WTC11 (cell line): Measurements from ENCODE around the gene GPLD1. TPM values are rescaled to one million over a fixed set of nuclear protein-coding genes. Genes with fewer than 3 reads are reported as not detected.

Experiments
- ATAC-seq: fragments of 200-7000 bp; cut with Tn5 transposase; 2 replicates; pipeline ENCODE4 v1.10.0; 2021; ENCODE audit warnings: mild to moderate bottlenecking, moderate library complexity
- CTCF ChIA-PET: fragments of 300-600 bp; sonication (Branson Sonifier 250); formaldehyde crosslinking; loops from one replicate; lab custom pipeline; 2021; ENCODE audit warnings: antibody characterized with exemption; lab: Charles Lee
- POLR2A ChIA-PET: fragments of 350-600 bp; sonication (Branson Sonifier 250); formaldehyde crosslinking; loops from one replicate; lab custom pipeline; 2021; ENCODE audit warnings: antibody characterized with exemption; lab: Charles Lee
- DNase-seq: peaks from one replicate; pipeline ENCODE4 v3.0.0; 2021; ENCODE audit warnings: low spot score
- H3K27ac Mint-ChIP-seq: 2 replicates; pipeline ENCODE4 v1.8.0; 2021; ENCODE audit warnings: mixed read lengths
- H3K27me3 Mint-ChIP-seq: 2 replicates; pipeline ENCODE4 v1.8.0; 2021; ENCODE audit warnings: low read depth, mild to moderate bottlenecking, moderate library complexity, mixed read lengths
- H3K36me3 Mint-ChIP-seq: 2 replicates; pipeline ENCODE4 v1.8.0; 2021; ENCODE audit warnings: mixed read lengths
- H3K4me1 Mint-ChIP-seq: 2 replicates; pipeline ENCODE4 v1.8.0; 2022; ENCODE audit warnings: mixed read lengths
- H3K4me3 Mint-ChIP-seq: 2 replicates; pipeline ENCODE4 v1.8.0; 2021; ENCODE audit warnings: mild to moderate bottlenecking, moderate library complexity, mixed read lengths
- H3K9me3 Mint-ChIP-seq: 2 replicates; pipeline ENCODE4 v1.8.0; 2021; ENCODE audit warnings: mixed read lengths
- ATF3 ChIP-seq: sonication (generic); formaldehyde crosslinking; conservative IDR thresholded peaks from 2 replicates; pipeline ENCODE4 v1.8.1; 2022; ENCODE audit warnings: mild to moderate bottlenecking, missing genetic modification reagents
- ATF6 ChIP-seq: sonication (generic); formaldehyde crosslinking; IDR thresholded peaks from 2 replicates; pipeline ENCODE4 v1.8.1; 2023; ENCODE audit warnings: mild to moderate bottlenecking, missing genetic modification reagents
- E2F4 ChIP-seq: sonication (generic); formaldehyde crosslinking; IDR thresholded peaks from 2 replicates; pipeline ENCODE4 v1.8.1; 2022; ENCODE audit warnings: low read depth, mild to moderate bottlenecking, moderate library complexity, missing genetic modification reagents, borderline replicate concordance
- EMX1 ChIP-seq: fragments of 250-450 bp; sonication (Bioruptor Pico); IDR thresholded peaks from 2 replicates; pipeline ENCODE4 v1.8.0; 2021; ENCODE audit warnings: mild to moderate bottlenecking
- FOXK1 ChIP-seq: sonication (generic); formaldehyde crosslinking; IDR thresholded peaks from 2 replicates; pipeline ENCODE4 v1.8.0; 2022; ENCODE audit warnings: mild to moderate bottlenecking, moderate library complexity, missing genetic modification reagents
- HMGA2 ChIP-seq: fragments of 250-450 bp; sonication (Bioruptor Pico); IDR thresholded peaks from 2 replicates; pipeline ENCODE4 v1.4.0; 2021; ENCODE audit warnings: mild to moderate bottlenecking, moderate library complexity
- HMGXB4 ChIP-seq: sonication (generic); formaldehyde crosslinking; IDR thresholded peaks from 2 replicates; pipeline ENCODE4 v1.8.1; 2023; ENCODE audit warnings: mild to moderate bottlenecking, moderate library complexity, missing genetic modification reagents
- KAT7 ChIP-seq: sonication (generic); formaldehyde crosslinking; IDR thresholded peaks from 2 replicates; pipeline ENCODE4 v1.8.1; 2023; ENCODE audit warnings: missing genetic modification reagents, mild to moderate bottlenecking, borderline replicate concordance
- NFE2L1 ChIP-seq: sonication (generic); formaldehyde crosslinking; IDR thresholded peaks from 2 replicates; pipeline ENCODE4 v1.8.1; 2023; ENCODE audit warnings: missing genetic modification reagents
- NR2C2 ChIP-seq: sonication (generic); formaldehyde crosslinking; IDR thresholded peaks from 2 replicates; pipeline ENCODE4 v1.8.0; 2022; ENCODE audit warnings: mild to moderate bottlenecking, missing genetic modification reagents
- PRDM15 ChIP-seq: sonication (generic); formaldehyde crosslinking; IDR thresholded peaks from 2 replicates; pipeline ENCODE4 v1.8.0; 2022; ENCODE audit warnings: missing genetic modification reagents
- PRRX2 ChIP-seq: fragments of 250-450 bp; sonication (Bioruptor Pico); IDR thresholded peaks from 2 replicates; pipeline ENCODE4 v1.8.0; 2021; ENCODE audit warnings: mild to moderate bottlenecking
- RORB ChIP-seq: fragments of 250-450 bp; sonication (Bioruptor Pico); IDR thresholded peaks from 2 replicates; pipeline ENCODE4 v1.9.0; 2021; ENCODE audit warnings: mild to moderate bottlenecking
- SOX15 ChIP-seq: fragments of 250-450 bp; sonication (Bioruptor Pico); IDR thresholded peaks from 2 replicates; pipeline ENCODE4 v1.9.0; 2021; ENCODE audit warnings: mild to moderate bottlenecking
- TEAD1 ChIP-seq: sonication (generic); formaldehyde crosslinking; IDR thresholded peaks from 2 replicates; pipeline ENCODE4 v1.8.0; 2022; ENCODE audit warnings: mild to moderate bottlenecking, missing genetic modification reagents
- TP53 ChIP-seq: sonication (generic); formaldehyde crosslinking; IDR thresholded peaks from 2 replicates; pipeline ENCODE4 v1.8.1; 2023; ENCODE audit warnings: mild to moderate bottlenecking, missing genetic modification reagents
- ZNF121 ChIP-seq: sonication (generic); formaldehyde crosslinking; IDR thresholded peaks from 2 replicates; pipeline ENCODE4 v1.8.0; 2023; ENCODE audit warnings: missing genetic modification reagents
- ZNF232 ChIP-seq: sonication (generic); formaldehyde crosslinking; IDR thresholded peaks from 2 replicates; pipeline ENCODE4 v1.8.0; 2022; ENCODE audit warnings: mild to moderate bottlenecking, missing genetic modification reagents
- ZNF263 ChIP-seq: sonication (generic); formaldehyde crosslinking; IDR thresholded peaks from 2 replicates; pipeline ENCODE4 v1.8.1; 2022; ENCODE audit warnings: low read depth, mild to moderate bottlenecking, moderate library complexity, missing genetic modification reagents
- ZNF416 ChIP-seq: fragments of 250-450 bp; sonication (Bioruptor Pico); IDR thresholded peaks from 2 replicates; pipeline ENCODE4 v1.9.0; 2021; ENCODE audit warnings: mild to moderate bottlenecking, inconsistent platforms
- ZNF671 ChIP-seq: fragments of 250-450 bp; sonication (Bioruptor Pico); IDR thresholded peaks from 2 replicates; pipeline ENCODE4 v1.8.0; 2021; ENCODE audit warnings: mild to moderate bottlenecking
- total RNA-seq: library from RNA; stranded (reverse); gene quantifications from 3 replicates; pipeline ENCODE4 v1.2.3, GENCODE V29; 2021
- TF ChIP-seq, protein P1 (sequence below): sonication (generic); formaldehyde crosslinking; IDR thresholded peaks from 2 replicates; pipeline ENCODE4 v1.8.1; 2022; ENCODE audit warnings: missing genetic modification reagents, borderline replicate concordance
- TF ChIP-seq, protein P2 (sequence below): sonication (generic); formaldehyde crosslinking; IDR thresholded peaks from 2 replicates; pipeline ENCODE4 v1.8.0; 2023; ENCODE audit warnings: missing genetic modification reagents
- TF ChIP-seq, protein P3 (sequence below): fragments of 200-600 bp; IDR thresholded peaks from 2 replicates; pipeline ENCODE4 v1.8.0; 2022; ENCODE audit warnings: antibody characterized with exemption

GPLD1 gene
- total RNA-seq, 1 experiment from 2014 or later, result 8.4 TPM

GRCh38 chr6:24489881-24490280 lies 503 bp upstream of the GPLD1 start:
- Mint-ChIP-seq H3K27ac (no peak overlapping the region), H3K27me3 (peaks cover 15% of the 10 kb centered on the region), H3K4me1 (peaks cover 29% of the 10 kb centered on the region), H3K9me3 (no peaks in the 10 kb centered on the region), H3K36me3 (no peaks in the 10 kb centered on the region), H3K4me3 (no peak overlapping the region)
- ChIA-PET CTCF (no interaction called here), POLR2A (no interaction called here)
- no peak for ATAC-seq
- TF ChIP-seq, protein P1, sequence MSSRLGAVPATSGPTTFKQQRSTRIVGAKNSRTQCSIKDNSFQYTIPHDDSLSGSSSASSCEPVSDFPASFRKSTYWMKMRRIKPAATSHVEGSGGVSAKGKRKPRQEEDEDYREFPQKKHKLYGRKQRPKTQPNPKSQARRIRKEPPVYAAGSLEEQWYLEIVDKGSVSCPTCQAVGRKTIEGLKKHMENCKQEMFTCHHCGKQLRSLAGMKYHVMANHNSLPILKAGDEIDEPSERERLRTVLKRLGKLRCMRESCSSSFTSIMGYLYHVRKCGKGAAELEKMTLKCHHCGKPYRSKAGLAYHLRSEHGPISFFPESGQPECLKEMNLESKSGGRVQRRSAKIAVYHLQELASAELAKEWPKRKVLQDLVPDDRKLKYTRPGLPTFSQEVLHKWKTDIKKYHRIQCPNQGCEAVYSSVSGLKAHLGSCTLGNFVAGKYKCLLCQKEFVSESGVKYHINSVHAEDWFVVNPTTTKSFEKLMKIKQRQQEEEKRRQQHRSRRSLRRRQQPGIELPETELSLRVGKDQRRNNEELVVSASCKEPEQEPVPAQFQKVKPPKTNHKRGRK, result no peak
- TF ChIP-seq FOXK1 (CRISPR knock-in tag) (no peak), PRRX2 (CRISPR knock-in tag) (no peak), HMGA2 (no peak), TEAD1 (CRISPR knock-in tag) (no peak), ATF3 (no peak), EMX1 (CRISPR knock-in tag) (no peak), ZNF671 (no peak), ZNF232 (no peak), HMGXB4 (CRISPR knock-in tag) (no peak)
- no peak for DNase-seq

GRCh38 chr6:24486065-24486464 lies 3.3 kb downstream of the GPLD1 start:
- ChIA-PET POLR2A (no interaction called here), CTCF (interaction anchor here (1.1 kb wide), 1 partner anchor 35 kb away, joined by 3 read pairs; no protein-coding TSS in a partner anchor)
- no peak for DNase-seq
- Mint-ChIP-seq H3K4me3 (no peak overlapping the region), H3K27me3 (no peaks in the 10 kb centered on the region), H3K27ac (no peak overlapping the region), H3K4me1 (peaks cover 5% of the 10 kb centered on the region; the same call in 1 of the 2 replicates), H3K9me3 (no peaks in the 10 kb centered on the region), H3K36me3 (no peaks in the 10 kb centered on the region)
- ATAC-seq, result no peak
- TF ChIP-seq ZNF263 (no peak), KAT7 (CRISPR knock-in tag) (no peak), E2F4 (CRISPR knock-in tag) (no peak), NR2C2 (CRISPR knock-in tag) (no peak), RORB (CRISPR knock-in tag) (no peak), NFE2L1 (CRISPR knock-in tag) (no peak), ZNF416 (CRISPR knock-in tag) (no peak), TEAD1 (CRISPR knock-in tag) (no peak), ATF6 (CRISPR knock-in tag) (no peak), PRRX2 (CRISPR knock-in tag) (no peak), TP53 (no peak), PRDM15 (no peak), ZNF121 (CRISPR knock-in tag) (no peak), SOX15 (CRISPR knock-in tag) (no peak)
- TF ChIP-seq, protein P2, sequence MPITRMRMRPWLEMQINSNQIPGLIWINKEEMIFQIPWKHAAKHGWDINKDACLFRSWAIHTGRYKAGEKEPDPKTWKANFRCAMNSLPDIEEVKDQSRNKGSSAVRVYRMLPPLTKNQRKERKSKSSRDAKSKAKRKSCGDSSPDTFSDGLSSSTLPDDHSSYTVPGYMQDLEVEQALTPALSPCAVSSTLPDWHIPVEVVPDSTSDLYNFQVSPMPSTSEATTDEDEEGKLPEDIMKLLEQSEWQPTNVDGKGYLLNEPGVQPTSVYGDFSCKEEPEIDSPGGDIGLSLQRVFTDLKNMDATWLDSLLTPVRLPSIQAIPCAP, result no peak
- TF ChIP-seq, protein P3, sequence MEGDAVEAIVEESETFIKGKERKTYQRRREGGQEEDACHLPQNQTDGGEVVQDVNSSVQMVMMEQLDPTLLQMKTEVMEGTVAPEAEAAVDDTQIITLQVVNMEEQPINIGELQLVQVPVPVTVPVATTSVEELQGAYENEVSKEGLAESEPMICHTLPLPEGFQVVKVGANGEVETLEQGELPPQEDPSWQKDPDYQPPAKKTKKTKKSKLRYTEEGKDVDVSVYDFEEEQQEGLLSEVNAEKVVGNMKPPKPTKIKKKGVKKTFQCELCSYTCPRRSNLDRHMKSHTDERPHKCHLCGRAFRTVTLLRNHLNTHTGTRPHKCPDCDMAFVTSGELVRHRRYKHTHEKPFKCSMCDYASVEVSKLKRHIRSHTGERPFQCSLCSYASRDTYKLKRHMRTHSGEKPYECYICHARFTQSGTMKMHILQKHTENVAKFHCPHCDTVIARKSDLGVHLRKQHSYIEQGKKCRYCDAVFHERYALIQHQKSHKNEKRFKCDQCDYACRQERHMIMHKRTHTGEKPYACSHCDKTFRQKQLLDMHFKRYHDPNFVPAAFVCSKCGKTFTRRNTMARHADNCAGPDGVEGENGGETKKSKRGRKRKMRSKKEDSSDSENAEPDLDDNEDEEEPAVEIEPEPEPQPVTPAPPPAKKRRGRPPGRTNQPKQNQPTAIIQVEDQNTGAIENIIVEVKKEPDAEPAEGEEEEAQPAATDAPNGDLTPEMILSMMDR, result no peak
